ENCODE results near the gene SUN2.

Gene SUN2

GRCh38 chr22:38704654-38705234, 51.1 kb downstream of the SUN2 start:
- Histone ChIP-seq H3K27me3 (replicated peaks; ENCODE audit: insufficient read depth, low read length) (no peaks in the 10 kb centered on the region), H3K4me1 (ENCODE audit: low read length) (peaks cover 29% of the 10 kb centered on the region), H3K79me2 (ENCODE audit: low read length) (peaks cover 48% of the 10 kb centered on the region), H3K9me2 (replicated peaks; ENCODE audit: insufficient read depth, low read length) (no peaks in the 10 kb centered on the region), H3K4me2 (ENCODE audit: low read depth, low read length) (peak overlapping the region; percentile 87), H3K36me3 (replicated peaks; ENCODE audit: insufficient read depth, low read length) (no peaks in the 10 kb centered on the region), H4K20me1 (ENCODE audit: insufficient read depth, low read length) (peaks cover 13% of the 10 kb centered on the region; the same call in 1 of the 2 replicates), H3F3A (ENCODE audit: insufficient read depth, low read length) (peaks cover 36% of the 10 kb centered on the region), H3K27ac (ENCODE audit: low read length) (peak overlapping the region; percentile 95), H2AFZ (ENCODE audit: low read length) (peak overlapping the region; percentile 13), H3K4me3 (ENCODE audit: low read length) (peak overlapping the region; percentile 63), H3K9me3 (replicated peaks; ENCODE audit: insufficient read depth, low read length) (no peaks in the 10 kb centered on the region), H3K9ac (ENCODE audit: low read length) (peak overlapping the region; percentile 88)
- TF ChIP-seq EZH2phosphoT487 (IDR thresholded peaks at IDR 0.05; ENCODE audit: low read length): no peak
- TF ChIP-seq EZH2 (optimal IDR thresholded peaks at IDR 0.05; ENCODE audit: low read depth, low read length): no peak
- no peak for TF ChIP-seq CTCF (IDR thresholded peaks at IDR 0.05; ENCODE audit: low read length)
- peak; percentile 65 for DNase-seq

GRCh38 chr22:38700789-38701628, 54.8 kb downstream of the SUN2 start, which contains the start of gene JOSD1:
JOSD1 (minus strand) TSS chr22:38700943; CDS start chr22:38699987, 956 bp downstream.
- H3K4me2 ChIP-seq (ENCODE audit: low read depth, low read length): peak within 1 kb of the TSS; percentile 94
- no peaks in the 10 kb centered on the region for H3K27me3 ChIP-seq (replicated peaks; ENCODE audit: insufficient read depth, low read length)
- peaks cover 24% of the 10 kb centered on the region for H3K4me1 ChIP-seq (ENCODE audit: low read length)
- peaks cover 20% of the 10 kb centered on the region for H3F3A ChIP-seq (ENCODE audit: insufficient read depth, low read length)
- no peaks in the 10 kb centered on the region for H3K9me3 ChIP-seq (replicated peaks; ENCODE audit: insufficient read depth, low read length)
- peak within 1 kb of the TSS; percentile 93 for H3K4me3 ChIP-seq (ENCODE audit: low read length)
- H2AFZ ChIP-seq (ENCODE audit: low read length): peak within 1 kb of the TSS; percentile 44
- H4K20me1 ChIP-seq (ENCODE audit: insufficient read depth, low read length): no peaks in the 10 kb centered on the region
- peak within 1 kb of the TSS; percentile 98 for H3K9ac ChIP-seq (ENCODE audit: low read length)
- TF ChIP-seq EZH2 (optimal IDR thresholded peaks at IDR 0.05; ENCODE audit: low read depth, low read length) (no peak), CTCF (IDR thresholded peaks at IDR 0.05; ENCODE audit: low read length) (no peak), EZH2phosphoT487 (IDR thresholded peaks at IDR 0.05; ENCODE audit: low read length) (no peak)
- peaks cover 48% of the 10 kb centered on the region for H3K79me2 ChIP-seq (ENCODE audit: low read length)
- H3K9me2 ChIP-seq (replicated peaks; ENCODE audit: insufficient read depth, low read length): no peaks in the 10 kb centered on the region
- H3K36me3 ChIP-seq (replicated peaks; ENCODE audit: insufficient read depth, low read length): no peaks in the 10 kb centered on the region
- DNase-seq: peak; percentile 97
- peak within 1 kb of the TSS; percentile 96 for H3K27ac ChIP-seq (ENCODE audit: low read length)

GRCh38 chr22:38700270-38700788, 55.5 kb downstream of the SUN2 start:
- no peak for DNase-seq
- Histone ChIP-seq H3K27ac (ENCODE audit: low read length) (peak overlapping the region; percentile 75; the same call in 1 of the 2 replicates), H3K4me3 (ENCODE audit: low read length) (peak overlapping the region; percentile 93), H3K79me2 (ENCODE audit: low read length) (peaks cover 48% of the 10 kb centered on the region), H3K4me1 (ENCODE audit: low read length) (peaks cover 24% of the 10 kb centered on the region), H3K9ac (ENCODE audit: low read length) (peak overlapping the region; percentile 98), H3K9me2 (replicated peaks; ENCODE audit: insufficient read depth, low read length) (no peaks in the 10 kb centered on the region), H3K27me3 (replicated peaks; ENCODE audit: insufficient read depth, low read length) (no peaks in the 10 kb centered on the region), H3K4me2 (ENCODE audit: low read depth, low read length) (peak overlapping the region; percentile 80), H2AFZ (ENCODE audit: low read length) (peak overlapping the region; percentile 44; the same call in 1 of the 2 replicates), H3K9me3 (replicated peaks; ENCODE audit: insufficient read depth, low read length) (no peaks in the 10 kb centered on the region), H3K36me3 (replicated peaks; ENCODE audit: insufficient read depth, low read length) (no peaks in the 10 kb centered on the region), H3F3A (ENCODE audit: insufficient read depth, low read length) (peaks cover 20% of the 10 kb centered on the region), H4K20me1 (ENCODE audit: insufficient read depth, low read length) (no peaks in the 10 kb centered on the region)
- TF ChIP-seq EZH2 (optimal IDR thresholded peaks at IDR 0.05; ENCODE audit: low read depth, low read length) (no peak), CTCF (IDR thresholded peaks at IDR 0.05; ENCODE audit: low read length) (no peak), EZH2phosphoT487 (IDR thresholded peaks at IDR 0.05; ENCODE audit: low read length) (no peak)

Data from MM.1S (cell line).